Activated T-cell treated with anti-CD3 and anti-CD28 coated beads for 24 hours (primary cell): Measurements from ENCODE around the gene FRMD6.

ENCODE experiments used
- DNase-seq: peaks from one replicate; pipeline ENCODE4 v3.0.0-alpha.2; 2020; ENCODE audit warnings: low read depth

Gene FRMD6

GRCh38 chr14:51666826-51667225, 15.1 kb downstream of the FRMD6 start:
- no peak for DNase-seq

GRCh38 chr14:51668870-51669269, 17.2 kb downstream of the FRMD6 start:
- DNase-seq: no peak

- no peak for DNase-seq
These were observed 22.7 kb downstream of the FRMD6 start for GRCh38 chr14:51674294-51675002.

GRCh38 chr14:51676549-51676948, 24.8 kb downstream of the FRMD6 start:
- DNase-seq: no peak

GRCh38 chr14:51677266-51677665, 25.6 kb downstream of the FRMD6 start:
- DNase-seq: no peak

GRCh38 chr14:51677738-51678137, 26.0 kb downstream of the FRMD6 start:
- no peak for DNase-seq

GRCh38 chr14:51680031-51680430, 28.3 kb downstream of the FRMD6 start:
- DNase-seq: no peak

- DNase-seq: no peak
These were observed 29.7 kb downstream of the FRMD6 start for GRCh38 chr14:51681411-51681810.

- no peak for DNase-seq
These were observed 30.7 kb downstream of the FRMD6 start for GRCh38 chr14:51682411-51682810.

GRCh38 chr14:51684760-51685159, 33.0 kb downstream of the FRMD6 start:
- no peak for DNase-seq

GRCh38 chr14:51691176-51691575, 39.5 kb downstream of the FRMD6 start:
- DNase-seq: no peak

- no peak for DNase-seq
These were observed 40.9 kb downstream of the FRMD6 start for GRCh38 chr14:51692646-51693045.

- DNase-seq: no peak
These were observed 46.1 kb downstream of the FRMD6 start for GRCh38 chr14:51697848-51698247.

GRCh38 chr14:51701951-51702350, 50.2 kb downstream of the FRMD6 start:
- no peak for DNase-seq

- no peak for DNase-seq
These were observed 52.1 kb downstream of the FRMD6 start for GRCh38 chr14:51703787-51704186.

GRCh38 chr14:51704545-51704944, 52.8 kb downstream of the FRMD6 start:
- DNase-seq: no peak

GRCh38 chr14:51707327-51707726, 55.6 kb downstream of the FRMD6 start:
- DNase-seq: no peak

GRCh38 chr14:51711505-51711904, 59.8 kb downstream of the FRMD6 start:
- no peak for DNase-seq

- DNase-seq: no peak
These were observed 63.5 kb downstream of the FRMD6 start for GRCh38 chr14:51715250-51715649.

GRCh38 chr14:51715742-51716141, 64.0 kb downstream of the FRMD6 start:
- no peak for DNase-seq

GRCh38 chr14:51716610-51717009, 64.9 kb downstream of the FRMD6 start:
- DNase-seq: no peak

- DNase-seq: no peak
These were observed 66.1 kb downstream of the FRMD6 start for GRCh38 chr14:51717766-51718165.

- DNase-seq: no peak
These were observed 68.2 kb downstream of the FRMD6 start for GRCh38 chr14:51719955-51720354.

GRCh38 chr14:51723990-51724389, 72.3 kb downstream of the FRMD6 start:
- DNase-seq: no peak
